Mesangial cell (primary cell): ENCODE results near the gene DEFB123. TPM values are rescaled to one million over a fixed set of nuclear protein-coding genes. Genes with fewer than 3 reads are reported as not detected.

Experiments
- total RNA-seq: library from RNA; depleted of rRNA; stranded (reverse); fragments of >200 nt; gene quantifications from 2 replicates; pipeline ENCODE4 v1.2.3, GENCODE V29; 2015

The DEFB123 gene, protein sequence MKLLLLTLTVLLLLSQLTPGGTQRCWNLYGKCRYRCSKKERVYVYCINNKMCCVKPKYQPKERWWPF
- total RNA-seq, result not detected in 2 replicates

DNA sequence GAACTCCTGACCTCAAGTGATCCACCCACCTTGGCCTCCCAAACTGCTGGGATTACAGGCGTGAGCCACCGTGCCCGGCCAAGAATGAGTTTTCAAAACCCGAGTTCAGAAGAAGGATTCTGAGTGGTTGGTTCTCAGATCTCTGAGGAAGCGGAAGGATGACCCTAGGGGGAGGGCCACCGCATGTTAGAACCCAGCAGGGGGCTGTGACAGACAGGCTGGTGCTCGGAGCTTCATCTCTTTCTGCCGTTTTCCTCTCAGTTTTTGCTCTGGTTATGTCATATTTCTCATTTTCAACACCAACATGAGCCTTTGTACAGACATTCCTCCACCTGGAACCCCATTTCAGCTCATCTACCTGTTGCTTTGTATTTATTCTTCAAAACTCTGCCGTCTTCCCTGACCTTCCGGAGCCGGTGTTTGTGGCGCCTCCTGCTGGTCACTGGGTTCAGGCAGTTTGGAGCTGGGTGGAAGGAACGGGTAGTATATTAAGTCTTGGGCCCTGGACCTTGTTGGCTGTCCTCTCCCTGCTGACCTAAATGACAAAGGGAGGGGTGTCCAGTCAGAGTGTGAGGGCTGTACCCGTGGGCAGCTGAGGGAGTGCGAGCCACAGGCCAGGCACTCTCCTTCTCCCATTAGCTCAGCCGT lies at the start of gene DEFB123:
Gene DEFB123 (plus strand): TSS at position 621 of the 648 bp plus-strand sequence. CDS start 67 bp downstream, outside the sequence.

DNA sequence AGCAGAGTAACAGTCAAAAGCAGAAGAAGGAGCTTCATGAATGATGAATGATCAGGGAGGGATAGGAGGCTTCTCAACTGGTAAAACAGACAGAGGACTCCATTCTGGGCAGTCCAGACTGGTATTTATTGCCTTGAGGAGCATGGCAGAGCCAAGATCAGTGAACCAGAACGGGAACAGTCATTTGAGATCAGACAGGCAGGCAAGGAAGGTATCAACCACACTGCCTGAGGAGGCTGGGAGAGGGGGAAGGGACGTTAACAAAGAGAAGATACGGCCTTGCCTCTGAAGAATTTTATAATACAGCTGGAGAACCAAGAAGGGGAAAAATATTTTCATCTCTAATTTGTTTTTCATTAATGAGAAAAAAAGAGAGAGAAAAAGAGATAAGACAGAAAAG lies 34.3 kb upstream of the DEFB123 start, which contains the start of gene DEFB121:
Gene DEFB121 (minus strand): TSS at position 101 of the 400 bp plus-strand sequence. CDS start 63 bp downstream, at position 38.

DNA sequence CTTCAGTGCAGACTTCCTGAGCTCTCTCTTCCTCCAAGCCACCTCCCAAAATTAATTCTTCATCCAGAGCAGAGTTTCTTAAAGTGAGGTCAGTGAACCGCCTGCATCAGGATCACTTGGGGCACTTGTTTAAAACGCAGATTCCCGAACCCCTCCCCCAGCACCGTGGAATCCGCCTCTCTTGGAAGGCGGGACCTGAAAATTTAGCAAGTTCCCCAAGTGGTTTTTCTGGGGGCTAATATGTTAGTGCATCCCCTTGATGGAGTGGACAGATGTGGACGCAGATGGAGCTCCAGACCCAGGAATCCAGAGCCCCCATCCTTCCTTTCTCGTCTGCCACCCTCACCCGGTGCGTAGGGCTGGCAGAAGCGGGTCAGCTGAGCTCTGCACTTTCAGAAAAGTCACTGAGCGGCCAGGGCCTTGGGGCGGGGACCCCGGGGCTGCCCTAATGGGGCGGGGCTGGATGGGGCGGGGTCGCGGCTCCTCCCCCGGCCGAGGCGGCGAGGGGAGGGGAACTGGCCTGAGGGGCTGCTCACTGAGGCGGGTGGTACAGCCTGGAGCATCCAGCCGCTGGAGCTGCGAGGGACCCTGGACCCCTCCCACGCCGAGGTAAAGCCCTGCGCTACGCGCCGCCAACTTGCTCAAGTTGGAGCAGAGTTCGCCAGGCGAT lies 34.5 kb downstream of the DEFB123 start, which contains the start of the genes DEFB124 and REM1:
Gene DEFB124 (minus strand): TSS at position 370 of the 670 bp plus-strand sequence. CDS start 2,114 bp downstream, outside the sequence.
Gene REM1 (plus strand): TSS at position 531 of the 670 bp plus-strand sequence. CDS start 1,158 bp downstream, outside the sequence.

Other genes with a start within 250 kb of the DEFB123 start
- gene DEFB115, start 183.0 kb upstream of the DEFB123 start, total RNA-seq, result not detected in 2 replicates
- gene DEFB116, start 132.0 kb upstream of the DEFB123 start, total RNA-seq, result not detected in 2 replicates
- not detected in 2 replicates for gene DEFB118, start 72.0 kb upstream of the DEFB123 start, total RNA-seq
- not detected in 2 replicates for gene DEFB119, start 50.0 kb upstream of the DEFB123 start, total RNA-seq
- gene DEFB121, start 34.4 kb upstream of the DEFB123 start, total RNA-seq, result not detected in 2 replicates
- gene DEFB124, start 34.5 kb downstream of the DEFB123 start, total RNA-seq, result not detected in 2 replicates
- gene REM1, start 34.7 kb downstream of the DEFB123 start, total RNA-seq, result not detected in 2 replicates
- gene HM13, start 73.8 kb downstream of the DEFB123 start, total RNA-seq, result 116 and 120 TPM in 2 replicates
- 109 and 187 TPM in 2 replicates for gene ID1, start 164.7 kb downstream of the DEFB123 start, total RNA-seq
- gene COX4I2, start 197.3 kb downstream of the DEFB123 start, total RNA-seq, result 0.98 TPM in 1 of 2 replicates, not detected in the other